Subcutaneous abdominal adipose tissue (tissue), 5 donors: Measurements from ENCODE around the gene AACS.
"Not testable (repeated sequence)": the region's sequence is repeated elsewhere in the genome, so short reads cannot be mapped to it uniquely, and the experiment has no call there.

ENCODE experiments used
- H3K27ac ChIP-seq: one replicate; pipeline ENCODE4 v1.7.0; 2013; ENCODE audit warnings: low read depth, mild to moderate bottlenecking, inconsistent platforms, low read length, moderate library complexity
- H3K27me3 ChIP-seq, 5 donors: one replicate each; pipeline ENCODE4 v1.7.0; 2013; ENCODE audit warnings: low read length in 5 of 5, inconsistent platforms in 1 of 5; ENCODE audit not compliant: control insufficient read depth in 5 of 5, insufficient read depth in 4 of 5
- H3K36me3 ChIP-seq, 5 donors: one replicate each; pipeline ENCODE4 v1.7.0; 2013; ENCODE audit warnings: low read length in 5 of 5; ENCODE audit not compliant: control insufficient read depth in 5 of 5, insufficient read depth in 5 of 5
- H3K4me1 ChIP-seq, 5 donors: one replicate each; pipeline ENCODE4 v1.7.0; 2013; ENCODE audit warnings: low read length in 5 of 5, mild to moderate bottlenecking in 3 of 5, moderate library complexity in 1 of 5; ENCODE audit not compliant: control insufficient read depth in 5 of 5, insufficient read depth in 5 of 5
- H3K4me3 ChIP-seq, 5 donors: one replicate each; pipeline ENCODE4 v1.7.0; 2013; ENCODE audit warnings: low read length in 5 of 5, low read depth in 1 of 5
- H3K9ac ChIP-seq, 5 donors: one replicate each; pipeline ENCODE4 v1.7.0; 2013; ENCODE audit warnings: low read length in 5 of 5, mild to moderate bottlenecking in 4 of 5, moderate library complexity in 3 of 5
- H3K9me3 ChIP-seq, 5 donors: one replicate each; pipeline ENCODE4 v1.7.0; 2013; ENCODE audit warnings: low read length in 5 of 5; ENCODE audit not compliant: control insufficient read depth in 5 of 5
- donor health status: healthy.
- donor health status: healthy.
- donor health status: healthy.
- donor health status: healthy.
- donor health status: healthy.

The AACS gene

DNA sequence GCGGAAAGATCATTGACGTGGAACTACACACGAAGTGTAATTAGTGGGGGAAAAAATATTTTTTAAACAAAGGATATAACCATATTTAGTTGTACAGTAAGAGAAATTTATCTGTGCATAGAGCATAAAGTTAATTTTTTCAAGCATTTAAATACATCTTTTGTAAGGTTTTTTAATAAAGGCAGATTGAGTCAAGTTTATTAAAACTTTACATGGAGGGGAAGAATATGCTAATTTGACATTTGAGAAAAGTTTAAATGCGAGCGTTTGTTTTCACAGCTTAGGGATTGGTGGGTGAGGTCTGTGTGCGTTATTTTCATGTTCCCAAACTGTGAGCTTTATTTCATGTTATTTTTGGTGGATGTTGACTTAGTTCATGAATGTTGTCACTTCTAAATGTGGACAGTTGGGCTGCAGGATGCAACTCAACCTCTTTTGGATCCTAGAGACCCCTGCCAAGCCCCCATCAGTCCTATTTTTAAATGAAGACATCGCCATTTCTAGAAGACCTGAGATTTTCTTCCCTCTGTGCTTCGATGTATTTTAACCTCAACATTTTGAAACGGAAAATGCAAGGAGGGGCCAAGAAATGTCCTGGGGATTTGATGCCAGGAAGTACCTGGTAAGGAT is 39.5 kb upstream of the AACS start:
- Histone ChIP-seq H3K9me3 (peaks cover 0 to 5% (median 3%) of the 10 kb centered on the region in 5 donors), H3K36me3 (peaks cover 0 to 7% (median 0%) of the 10 kb centered on the region in 5 donors), H3K4me1 (no peaks in the 10 kb centered on the region), H3K27me3 (no peaks in the 10 kb centered on the region), H3K9ac (no peak overlapping the region), H3K27ac (no peak overlapping the region), H3K4me3 (no peak overlapping the region)

DNA sequence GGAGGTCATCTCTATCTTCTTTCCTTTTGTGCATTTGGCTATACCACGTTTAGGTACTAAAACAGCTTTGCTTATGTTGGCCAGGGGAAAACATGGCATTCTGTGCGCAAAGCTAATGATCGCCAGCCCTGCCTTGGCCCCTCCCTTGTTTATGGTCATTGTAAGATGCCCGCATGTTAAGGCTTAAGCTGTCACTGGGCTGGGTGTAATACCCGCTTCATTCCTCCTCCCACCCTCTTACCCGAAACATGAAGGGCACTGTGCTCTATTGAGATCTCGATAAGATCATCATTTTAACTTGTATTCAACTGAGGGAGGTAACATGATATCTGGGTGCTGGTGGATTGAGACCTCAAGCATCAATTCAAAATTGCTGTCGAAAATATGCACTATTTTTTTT is 37.1 kb upstream of the AACS start:
- H3K27ac ChIP-seq: no peak overlapping the region
- H3K36me3 ChIP-seq: peaks cover 0 to 5% (median 0%) of the 10 kb centered on the region in 5 donors
- H3K4me3 ChIP-seq: no peak overlapping the region
- H3K9ac ChIP-seq: no peak overlapping the region
- H3K9me3 ChIP-seq: peaks cover 0 to 3% (median 2%) of the 10 kb centered on the region in 5 donors
- H3K4me1 ChIP-seq: no peaks in the 10 kb centered on the region
- no peaks in the 10 kb centered on the region for H3K27me3 ChIP-seq

DNA sequence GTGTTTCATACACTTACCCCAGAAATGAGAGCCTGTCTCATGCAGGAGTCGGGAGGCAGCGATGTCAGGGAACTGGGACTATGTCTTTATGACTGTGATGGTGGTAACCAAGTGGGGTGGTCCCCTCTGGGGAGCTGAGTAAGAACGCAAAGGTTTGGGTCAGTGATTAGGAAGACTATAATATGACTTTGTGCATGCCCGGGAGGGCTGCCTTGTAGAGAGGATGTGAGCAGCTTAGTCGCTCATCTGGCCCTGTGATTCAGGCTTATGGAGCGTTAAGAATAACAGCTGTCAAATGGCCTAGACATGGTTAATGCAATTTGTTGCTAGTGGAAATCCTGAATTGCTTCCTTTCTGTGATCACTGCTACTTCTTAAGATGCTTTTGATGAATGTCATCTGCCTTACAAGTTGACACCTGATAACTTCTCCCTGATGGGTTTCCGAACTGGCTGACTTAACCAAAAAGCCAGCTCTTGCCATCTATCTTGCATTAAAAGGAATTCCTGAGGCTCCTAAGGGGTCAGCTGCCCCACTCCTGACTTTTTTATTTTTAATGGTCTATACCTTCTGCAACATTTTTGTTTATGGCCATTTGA is 35.4 kb upstream of the AACS start:
- no peaks in the 10 kb centered on the region for H3K4me1 ChIP-seq

DNA sequence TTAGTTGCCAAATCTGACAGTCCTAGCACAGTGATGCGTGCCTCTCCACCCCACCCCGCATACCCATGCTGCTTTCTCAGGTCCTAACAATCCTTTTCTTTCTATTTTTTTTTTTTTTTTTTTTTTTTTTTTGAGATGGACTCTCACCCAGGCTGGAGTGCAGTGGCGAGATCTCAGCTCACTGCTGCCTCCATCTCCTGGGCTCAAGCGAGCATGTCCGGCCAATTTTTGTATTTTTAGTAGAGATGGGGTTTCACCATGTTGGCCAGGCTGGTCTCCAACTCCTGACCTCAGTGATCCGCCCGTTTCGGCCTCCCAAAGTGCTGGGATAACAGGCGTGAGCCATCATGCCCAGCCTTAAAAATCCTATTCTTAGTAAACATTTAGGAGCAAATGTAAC is 33.8 kb upstream of the AACS start:
- not testable (repeated sequence) for H3K4me3 ChIP-seq, H3K36me3 ChIP-seq

More for the DNA sequence above, 35.4 kb upstream of the AACS start:
- Histone ChIP-seq H3K36me3 (peaks cover 0 to 2% (median 0%) of the 10 kb centered on the region in 5 donors), H3K9ac (no peak overlapping the region), H3K27me3 (no peaks in the 10 kb centered on the region), H3K27ac (no peak overlapping the region), H3K9me3 (peaks cover 0 to 2% (median 0%) of the 10 kb centered on the region in 5 donors), H3K4me3 (no peak overlapping the region)

DNA sequence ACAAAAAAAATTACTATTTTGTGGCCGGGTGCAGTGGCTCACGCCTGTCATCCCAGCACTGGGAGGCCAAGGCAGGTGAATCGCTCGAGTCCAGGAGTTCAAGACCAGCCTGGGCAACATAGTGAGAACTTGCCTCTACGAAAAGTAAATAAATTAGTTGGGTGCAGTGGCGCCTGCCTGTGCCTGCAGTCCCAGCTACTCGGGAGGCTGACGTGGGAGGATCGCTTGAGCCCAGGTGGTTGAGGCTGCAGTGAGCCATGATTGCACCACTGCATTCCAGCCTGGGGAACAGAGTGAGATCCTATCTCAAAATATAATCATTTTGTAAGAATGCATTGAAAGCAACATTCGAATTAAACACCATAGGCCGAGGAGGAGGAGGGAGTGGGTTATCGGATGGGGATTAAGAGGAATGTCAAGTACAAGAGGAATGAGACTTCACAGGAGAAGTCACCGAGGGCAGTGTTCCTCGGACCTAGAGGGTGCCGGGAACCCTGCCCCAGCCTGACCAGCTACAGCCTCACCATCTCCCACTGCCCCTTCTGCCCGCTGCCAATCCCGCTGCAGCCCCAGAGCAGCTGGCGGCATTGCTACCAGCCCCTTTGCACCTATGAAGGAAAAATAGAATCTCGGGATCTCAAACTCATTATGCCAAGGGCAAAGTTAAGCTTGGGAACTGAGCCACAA is 32.6 kb upstream of the AACS start:
- no peak overlapping the region for H3K27ac ChIP-seq
- no peak overlapping the region for H3K9ac ChIP-seq

More for the DNA sequence above, 33.8 kb upstream of the AACS start:
- not testable (repeated sequence) for H3K27ac ChIP-seq, H3K4me1 ChIP-seq, H3K27me3 ChIP-seq, H3K9me3 ChIP-seq, H3K9ac ChIP-seq

DNA sequence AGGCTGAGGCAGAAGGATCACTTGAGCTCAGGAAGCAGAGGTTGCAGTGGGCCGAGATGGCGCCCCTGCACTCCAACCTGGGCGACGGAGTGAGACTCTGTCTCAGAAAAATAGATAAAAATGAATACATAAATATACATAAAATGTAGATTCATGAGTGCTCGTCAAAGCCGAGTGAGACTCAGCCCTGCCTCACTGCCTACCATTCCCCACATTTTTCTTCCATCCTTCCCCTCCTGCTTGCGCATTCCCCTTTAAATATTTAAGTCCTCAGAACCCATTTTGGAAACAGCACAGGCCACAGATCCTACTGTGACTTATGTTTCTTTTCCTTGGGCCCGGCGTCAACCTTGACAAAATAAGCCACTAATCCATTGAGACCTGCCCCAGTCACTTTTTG is 31.9 kb upstream of the AACS start:
- H3K9me3 ChIP-seq: peaks cover 0 to 5% (median 0%) of the 10 kb centered on the region in 5 donors
- H3K27me3 ChIP-seq: no peaks in the 10 kb centered on the region
- H3K27ac ChIP-seq: no peak overlapping the region
- no peaks in the 10 kb centered on the region for H3K4me1 ChIP-seq
- H3K9ac ChIP-seq: no peak overlapping the region
- no peak overlapping the region for H3K4me3 ChIP-seq
- H3K36me3 ChIP-seq: no peaks in the 10 kb centered on the region

More for the DNA sequence above, 32.6 kb upstream of the AACS start:
- Histone ChIP-seq H3K27me3 (no peaks in the 10 kb centered on the region), H3K9me3 (peaks cover 0 to 5% (median 0%) of the 10 kb centered on the region in 5 donors), H3K36me3 (no peaks in the 10 kb centered on the region), H3K4me1 (no peaks in the 10 kb centered on the region), H3K4me3 (no peak overlapping the region)

DNA sequence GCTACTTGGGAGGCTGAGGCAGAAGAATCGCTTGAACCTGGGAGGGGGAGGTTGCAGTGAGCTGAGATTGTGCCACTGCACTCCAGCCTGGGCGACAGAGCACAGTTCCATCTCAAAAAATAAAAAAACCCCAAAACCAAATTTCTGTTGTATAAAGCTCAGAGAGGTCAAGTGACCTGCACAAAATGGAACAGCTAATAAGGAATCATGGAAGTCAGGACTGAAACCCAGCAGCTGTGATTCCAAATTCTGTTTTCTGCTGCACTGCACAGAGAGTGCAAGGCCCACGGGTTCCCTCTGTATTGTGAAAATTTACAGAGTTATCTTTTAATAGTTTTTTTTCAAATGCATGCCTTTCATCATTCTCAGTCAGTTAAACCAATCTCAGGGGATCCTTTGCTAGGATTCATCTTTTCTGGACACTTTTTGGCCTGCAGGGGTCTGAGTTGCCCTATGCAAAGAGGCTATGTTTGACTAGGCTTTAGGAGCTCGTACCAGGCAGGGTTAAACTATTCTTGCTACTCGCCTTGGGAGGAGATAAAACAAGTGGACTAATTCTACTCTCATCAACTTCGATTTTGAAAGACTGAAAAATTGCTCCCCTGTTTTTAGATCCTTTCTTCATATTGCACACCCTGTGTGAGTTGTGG is 26.1 kb upstream of the AACS start:
- H3K36me3 ChIP-seq: no peaks in the 10 kb centered on the region
- no peaks in the 10 kb centered on the region for H3K27me3 ChIP-seq
- H3K4me1 ChIP-seq: peaks cover 0 to 4% (median 0%) of the 10 kb centered on the region in 5 donors
- H3K27ac ChIP-seq: no peak overlapping the region
- no peak overlapping the region for H3K9ac ChIP-seq
- H3K9me3 ChIP-seq: peaks cover 0 to 5% (median 0%) of the 10 kb centered on the region in 5 donors
- no peak overlapping the region for H3K4me3 ChIP-seq

DNA sequence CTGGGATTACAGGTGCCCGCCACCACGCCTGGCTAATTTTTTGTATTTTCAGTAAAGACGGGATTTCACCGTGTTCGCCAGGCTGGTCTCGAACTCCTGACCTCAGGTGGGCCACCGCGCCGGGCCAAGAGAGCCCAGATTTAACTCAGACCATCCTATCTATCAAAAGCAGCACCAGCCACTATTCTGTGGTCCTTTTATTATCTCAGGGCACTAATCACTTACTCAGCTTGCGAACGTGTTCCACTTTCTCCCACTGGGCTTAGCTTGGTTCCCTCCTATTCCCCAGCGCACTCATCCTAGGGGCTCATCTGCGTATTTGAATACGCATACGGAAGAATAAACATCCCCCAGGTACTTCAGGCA is 16.2 kb upstream of the AACS start:
- H3K4me1 ChIP-seq: peaks cover 2 to 14% (median 12%) of the 10 kb centered on the region in 5 donors
- no peak overlapping the region for H3K27ac ChIP-seq
- H3K4me3 ChIP-seq: peak overlapping the region; percentile 65 to 88 (median 74)
- no peaks in the 10 kb centered on the region for H3K27me3 ChIP-seq
- H3K36me3 ChIP-seq: no peaks in the 10 kb centered on the region
- peak overlapping the region in 4 of 5 donors; percentile 43 to 80 (median 58) for H3K9ac ChIP-seq
- no peaks in the 10 kb centered on the region for H3K9me3 ChIP-seq

DNA sequence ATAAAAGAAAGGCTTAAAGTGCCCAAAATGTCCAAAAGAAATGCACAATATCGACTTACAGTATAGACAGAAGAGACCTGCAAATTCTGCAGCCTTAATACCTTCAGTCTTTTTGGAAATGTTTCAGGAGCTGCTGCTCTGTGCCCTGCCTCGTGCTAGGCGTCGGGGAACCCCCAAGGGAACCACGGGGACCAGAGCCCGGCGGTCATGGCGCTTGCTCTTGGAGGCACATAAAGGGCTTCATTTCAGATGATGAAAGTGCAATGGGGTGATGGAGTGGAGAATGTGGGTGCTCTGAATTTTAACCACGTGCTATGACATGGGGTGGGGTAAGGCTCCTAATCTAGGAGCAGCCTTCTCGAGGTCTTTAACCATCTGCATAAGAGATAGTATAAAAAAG is 14.8 kb upstream of the AACS start:
- Histone ChIP-seq H3K4me3 (no peak overlapping the region), H3K27ac (no peak overlapping the region), H3K9me3 (no peaks in the 10 kb centered on the region)

DNA sequence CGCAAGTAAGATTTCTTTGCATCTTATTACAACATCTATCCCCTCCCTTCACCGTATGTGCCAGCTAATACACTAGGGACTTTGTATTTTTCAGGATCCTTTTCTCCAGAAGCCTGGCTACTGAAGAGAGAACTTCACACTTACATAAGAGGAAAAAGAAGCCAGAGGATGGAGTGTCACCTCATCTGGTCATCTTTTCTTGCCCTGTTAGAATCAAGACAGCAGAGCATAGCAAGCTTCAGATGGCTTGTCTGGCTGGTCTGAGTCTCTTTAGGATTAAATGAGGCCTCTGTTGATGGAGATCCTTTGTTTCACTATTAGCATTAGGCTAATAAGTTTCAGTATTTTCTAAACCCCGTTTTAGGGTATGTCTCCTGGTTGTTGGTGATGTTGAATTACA is 14.4 kb upstream of the AACS start:
- Histone ChIP-seq H3K4me1 (peaks cover 2 to 16% (median 12%) of the 10 kb centered on the region in 5 donors), H3K27ac (peak overlapping the region; percentile 6), H3K36me3 (no peaks in the 10 kb centered on the region), H3K9ac (no peak overlapping the region), H3K4me3 (no peak overlapping the region), H3K27me3 (no peaks in the 10 kb centered on the region), H3K9me3 (no peaks in the 10 kb centered on the region)

More for the DNA sequence above, 14.8 kb upstream of the AACS start:
- no peaks in the 10 kb centered on the region for H3K27me3 ChIP-seq
- no peaks in the 10 kb centered on the region for H3K36me3 ChIP-seq
- H3K4me1 ChIP-seq: peaks cover 2 to 16% (median 12%) of the 10 kb centered on the region in 5 donors
- H3K9ac ChIP-seq: no peak overlapping the region
